Sciatic nerve (tissue), 2 donors: ENCODE measurements around the gene NSG1. TPM values are rescaled to one million over a fixed set of nuclear protein-coding genes. Genes with fewer than 3 reads are reported as not detected.

ENCODE experiments used
- ATAC-seq: fragments of 200-7000 bp; cut with Tn5 transposase; one replicate; pipeline ENCODE4 v1.9.1; 2020; ENCODE audit warnings: mild to moderate bottlenecking, moderate library complexity
- DNase-seq: peaks from one replicate; pipeline ENCODE4 v3.0.0-alpha.2; 2020; ENCODE audit warnings: low spot score
- intact Hi-C: fragments of 100-400 bp; cut with DNase I; formaldehyde crosslinking; loops from one replicate; pipeline ENCODE4 v1.14.2; 2022
- total RNA-seq: library from RNA; stranded (reverse); fragmentation: NEBNext Ultra II Directional; extraction: Animal tissue kit (Norgen Biotek cat#: 25700); gene quantifications from one replicate; pipeline ENCODE4 v1.2.1, GENCODE V29; 2021
- donor health status: DM: no; HTN: no; CAD: no.
- donor health status: DM: no; HTN: no; CAD: no.

NSG1 gene
- total RNA-seq, 1 donor from 2014 or later = 12.2 TPM

- DNase-seq = no peak
- intact Hi-C loops = no loop called here
Measured at GRCh38 chr4:4392501-4393183, 5.7 kb downstream of the NSG1 start.

GRCh38 chr4:4394644-4395043 lies 7.7 kb downstream of the NSG1 start:
- no peak for ATAC-seq

More at GRCh38 chr4:4392501-4393183, 5.7 kb downstream of the NSG1 start:
- no peak for ATAC-seq

GRCh38 chr4:4395371-4395770 lies 8.5 kb downstream of the NSG1 start:
- intact Hi-C loops = no loop called here
- DNase-seq (no peak), ATAC-seq (no peak)

More at GRCh38 chr4:4394644-4395043, 7.7 kb downstream of the NSG1 start:
- DNase-seq = no peak
- intact Hi-C loops = no loop called here

- DNase-seq (no peak), ATAC-seq (peak; percentile 80)
- intact Hi-C loops = no loop called here
Measured at GRCh38 chr4:4395849-4396627, 9.1 kb downstream of the NSG1 start.

- no peak for DNase-seq
- intact Hi-C loops = no loop called here
- peak; percentile 75 for ATAC-seq
Measured at GRCh38 chr4:4396628-4397440, 9.9 kb downstream of the NSG1 start.

- DNase-seq (no peak), ATAC-seq (no peak)
- intact Hi-C loops = no loop called here
Measured at GRCh38 chr4:4397441-4397819, 10.5 kb downstream of the NSG1 start.

GRCh38 chr4:4398430-4398829 lies 11.5 kb downstream of the NSG1 start:
- ATAC-seq = no peak
- intact Hi-C loops = no loop called here
- no peak for DNase-seq

- intact Hi-C loops = no loop called here
- DNase-seq (no peak), ATAC-seq (no peak)
Measured at GRCh38 chr4:4401036-4401435, 14.1 kb downstream of the NSG1 start.

- DNase-seq (no peak), ATAC-seq (no peak)
- intact Hi-C loops = no loop called here
Measured at GRCh38 chr4:4402966-4403365, 16.1 kb downstream of the NSG1 start.

- no peak for ATAC-seq
- no peak for DNase-seq
- intact Hi-C loops = no loop called here
Measured at GRCh38 chr4:4405358-4405962, 18.6 kb downstream of the NSG1 start.

GRCh38 chr4:4406455-4407298 lies 19.8 kb downstream of the NSG1 start:
- no peak for ATAC-seq
- intact Hi-C loops = no loop called here

GRCh38 chr4:4407299-4408131 lies 20.6 kb downstream of the NSG1 start:
- ATAC-seq (no peak), DNase-seq (no peak)
- intact Hi-C loops = no loop called here

More at GRCh38 chr4:4406455-4407298, 19.8 kb downstream of the NSG1 start:
- DNase-seq = no peak

GRCh38 chr4:4408132-4408523 lies 21.2 kb downstream of the NSG1 start:
- intact Hi-C loops = no loop called here
- no peak for ATAC-seq
- DNase-seq = no peak

- ATAC-seq (no peak), DNase-seq (no peak)
- intact Hi-C loops = no loop called here
Measured at GRCh38 chr4:4408576-4409335, 21.9 kb downstream of the NSG1 start.

GRCh38 chr4:4409416-4410115 lies 22.7 kb downstream of the NSG1 start:
- intact Hi-C loops = no loop called here
- DNase-seq (no peak), ATAC-seq (no peak)

- intact Hi-C loops = no loop called here
Measured at GRCh38 chr4:4410271-4410670, 23.4 kb downstream of the NSG1 start.

More at GRCh38 chr4:4410271-4410670, 23.4 kb downstream of the NSG1 start:
- DNase-seq = no peak
- no peak for ATAC-seq
